GM23338 (cell line): Measurements from ENCODE around the gene BAIAP2. TPM values are rescaled to one million over a fixed set of nuclear protein-coding genes. Genes with fewer than 3 reads are reported as not detected.

Source experiments
- ATAC-seq: fragments of 200-7000 bp; cut with Tn5 transposase; 3 replicates; pipeline ENCODE4 v1.9.1; 2020
- DNase-seq: peaks from one replicate; pipeline ENCODE4 v3.0.0-alpha.2; 2015; ENCODE audit warnings: low spot score
- H2AFZ ChIP-seq: fragments of 200-600 bp; sonication (generic); 2 replicates; pipeline ENCODE4 v1.8.0; 2016; ENCODE audit warnings: antibody characterized with exemption, mild to moderate bottlenecking, moderate library complexity
- H3F3A ChIP-seq: fragments of 200-600 bp; sonication (generic); replicated peaks from 2 replicates; pipeline ENCODE4 v1.8.0; 2017; ENCODE audit warnings: antibody characterized with exemption, mixed run types, low read depth
- H3K27ac ChIP-seq: fragments of 200-600 bp; sonication (generic); 2 replicates; pipeline ENCODE4 v1.6.1; 2016; ENCODE audit warnings: low read depth
- H3K27me3 ChIP-seq: fragments of 200-600 bp; sonication (generic); 2 replicates; pipeline ENCODE4 v1.8.0; 2016; ENCODE audit warnings: mild to moderate bottlenecking, mixed run types, moderate library complexity; ENCODE audit not compliant: insufficient read depth
- H3K36me3 ChIP-seq: fragments of 200-600 bp; sonication (generic); 2 replicates; pipeline ENCODE4 v1.8.0; 2016; ENCODE audit warnings: mild to moderate bottlenecking; ENCODE audit not compliant: insufficient read depth
- H3K4me1 ChIP-seq: fragments of 200-600 bp; sonication (generic); 2 replicates; pipeline ENCODE4 v1.8.0; 2016; ENCODE audit warnings: mild to moderate bottlenecking, moderate library complexity; ENCODE audit not compliant: insufficient read depth
- H3K4me2 ChIP-seq: fragments of 200-600 bp; sonication (generic); 2 replicates; pipeline ENCODE4 v1.7.1; 2017; ENCODE audit warnings: mixed run types
- H3K4me3 ChIP-seq: fragments of 200-600 bp; sonication (generic); 2 replicates; pipeline ENCODE4 v1.6.1; 2016; ENCODE audit warnings: mixed run types
- H3K79me2 ChIP-seq: fragments of 200-600 bp; sonication (generic); replicated peaks from 2 replicates; pipeline ENCODE4 v1.8.0; 2017; ENCODE audit warnings: mild to moderate bottlenecking; ENCODE audit not compliant: insufficient read depth
- H3K9me2 ChIP-seq: fragments of 200-600 bp; sonication (generic); 2 replicates; pipeline ENCODE4 v1.8.0; 2017; ENCODE audit not compliant: insufficient read depth
- H4K20me1 ChIP-seq: fragments of 200-600 bp; sonication (generic); replicated peaks from 2 replicates; pipeline ENCODE4 v1.8.0; 2017; ENCODE audit warnings: mild to moderate bottlenecking; ENCODE audit not compliant: insufficient read depth
- H3K27ac Mint-ChIP-seq: 2 replicates; pipeline ENCODE4 v1.8.0; 2020; ENCODE audit warnings: inconsistent platforms, mild to moderate bottlenecking, moderate library complexity, mixed read lengths
- H3K27me3 Mint-ChIP-seq: 3 replicates; pipeline ENCODE4 v1.8.0; 2022; ENCODE audit warnings: low read depth, mild to moderate bottlenecking, moderate library complexity, mixed read lengths, inconsistent platforms; ENCODE audit not compliant: insufficient read depth, poor library complexity
- H3K36me3 Mint-ChIP-seq: 3 replicates; pipeline ENCODE4 v1.8.0; 2021; ENCODE audit warnings: low read depth, mild to moderate bottlenecking, inconsistent platforms, moderate library complexity, mixed read lengths
- H3K4me1 Mint-ChIP-seq: 3 replicates; pipeline ENCODE4 v1.8.0; 2020; ENCODE audit warnings: mild to moderate bottlenecking, inconsistent platforms, mixed read lengths
- H3K4me3 Mint-ChIP-seq: 3 replicates; pipeline ENCODE4 v1.8.0; 2021; ENCODE audit warnings: moderate library complexity, mild to moderate bottlenecking, inconsistent platforms, mixed read lengths
- H3K9me3 Mint-ChIP-seq: 3 replicates; pipeline ENCODE4 v1.8.0; 2020; ENCODE audit warnings: moderate library complexity, mild to moderate bottlenecking, inconsistent platforms, mixed read lengths
- CREB1 ChIP-seq: fragments of 250-450 bp; sonication (Bioruptor Pico); IDR thresholded peaks from 2 replicates; pipeline ENCODE4 v1.5.0; 2020; ENCODE audit warnings: low read depth, mild to moderate bottlenecking, moderate library complexity
- CTCF ChIP-seq, 2 experiments: fragments of 200-600 bp in 1 of 2; sonication (generic) in 1 of 2; conservative IDR thresholded peaks; 2 replicates each; pipeline versions ENCODE4 v1.5.1 to v1.6.1; 2016 to 2017; ENCODE audit warnings: antibody characterized with exemption in 2 of 2, low read depth in 2 of 2, mild to moderate bottlenecking in 2 of 2, moderate library complexity in 1 of 2
- ETS1 ChIP-seq: IDR thresholded peaks from 2 replicates; pipeline ENCODE4 v1.6.1; 2016; ENCODE audit warnings: antibody characterized with exemption
- EZH2 ChIP-seq: fragments of 200-600 bp; sonication (generic); IDR thresholded peaks from one replicate; pipeline ENCODE4 v1.8.0; 2017; ENCODE audit warnings: antibody characterized with exemption, mild to moderate bottlenecking, low read depth; ENCODE audit not compliant: unreplicated experiment
- EZH2phosphoT487 ChIP-seq: fragments of 200-600 bp; sonication (generic); IDR thresholded peaks from one replicate; pipeline ENCODE4 v1.8.1; 2018; ENCODE audit warnings: antibody characterized with exemption; ENCODE audit not compliant: unreplicated experiment
- JUNB ChIP-seq: IDR thresholded peaks from one replicate; pipeline ENCODE4 v1.6.1; 2016; ENCODE audit warnings: antibody characterized with exemption; ENCODE audit not compliant: unreplicated experiment
- NANOG ChIP-seq: IDR thresholded peaks from 2 replicates; pipeline ENCODE4 v1.6.1; 2016; ENCODE audit warnings: antibody characterized with exemption, borderline replicate concordance
- POLR2AphosphoS5 ChIP-seq: IDR thresholded peaks from 2 replicates; pipeline ENCODE4 v1.6.1; 2016; ENCODE audit warnings: antibody characterized with exemption, low read depth
- REST ChIP-seq: IDR thresholded peaks from one replicate; pipeline ENCODE4 v1.6.1; 2018; ENCODE audit warnings: antibody characterized with exemption; ENCODE audit not compliant: unreplicated experiment
- STAT1 ChIP-seq: IDR thresholded peaks from one replicate; pipeline ENCODE4 v1.6.1; 2016; ENCODE audit warnings: antibody characterized with exemption; ENCODE audit not compliant: unreplicated experiment
- ZNF114 ChIP-seq: fragments of 250-450 bp; sonication (Bioruptor Pico); IDR thresholded peaks from 2 replicates; pipeline ENCODE4 v1.5.0; 2020; ENCODE audit warnings: mild to moderate bottlenecking, moderate library complexity
- ZNF331 ChIP-seq: fragments of 250-450 bp; sonication (Bioruptor Pico); IDR thresholded peaks from 2 replicates; pipeline ENCODE4 v1.5.0; 2020; ENCODE audit warnings: low read depth, mild to moderate bottlenecking, moderate library complexity
- ZNF462 ChIP-seq: fragments of 250-450 bp; sonication (Bioruptor Pico); IDR thresholded peaks from 2 replicates; pipeline ENCODE4 v1.5.0; 2020; ENCODE audit warnings: mild to moderate bottlenecking, moderate library complexity
- polyA plus RNA-seq: library from polyadenylated mRNA; unstranded; fragments of >200 nt; fragmentation: Nextera tagmentation; extraction: Ambion mirVana; gene quantifications from 2 replicates; pipeline ENCODE4 v1.2.1, GENCODE V29; 2016
- total RNA-seq: library from RNA; depleted of rRNA; stranded (reverse); fragments of >200 nt; shearing (Covaris generic); gene quantifications from 2 replicates; pipeline ENCODE4 v1.2.3, GENCODE V29; 2014

Gene BAIAP2
- total and polyA plus RNA-seq, 2 experiments from 2014 or later, result 21.7 to 22.7 TPM

- DNase-seq, result no peak
- no peak overlapping the region for H3K27ac ChIP-seq
- Mint-ChIP-seq H3K27me3 (peaks cover 8% of the 10 kb centered on the region), H3K27ac (no peak overlapping the region), H3K36me3 (no peaks in the 10 kb centered on the region), H3K4me3 (no peak overlapping the region), H3K4me1 (no peaks in the 10 kb centered on the region), H3K9me3 (no peaks in the 10 kb centered on the region)
- H3F3A ChIP-seq, result no peaks in the 10 kb centered on the region
- H4K20me1 ChIP-seq, result no peaks in the 10 kb centered on the region
- no peak overlapping the region for H3K4me2 ChIP-seq
- H3K4me1 ChIP-seq, result no peaks in the 10 kb centered on the region
- H3K79me2 ChIP-seq, result no peaks in the 10 kb centered on the region
- no peaks in the 10 kb centered on the region for H3K9me2 ChIP-seq
- TF ChIP-seq POLR2AphosphoS5 (no peak), EZH2 (no peak), ETS1 (no peak), CREB1 (no peak), CTCF (conservative IDR thresholded peaks at IDR 0.05; ENCODE audit: low read depth in 2 of 2) (no peak), ZNF462 (CRISPR knock-in tag) (no peak), NANOG (no peak), EZH2phosphoT487 (no peak), JUNB (no peak), ZNF114 (CRISPR knock-in tag) (no peak), STAT1 (no peak), REST (no peak), ZNF331 (no peak)
- H2AFZ ChIP-seq, result no peak overlapping the region
- peak; percentile 12; the same call in 2 of the 3 replicates for ATAC-seq
- H3K36me3 ChIP-seq, result no peaks in the 10 kb centered on the region
- H3K27me3 ChIP-seq, result no peaks in the 10 kb centered on the region
- no peak overlapping the region for H3K4me3 ChIP-seq
These were observed 75.6 kb downstream of the BAIAP2 start for GRCh38 chr17:81110488-81111040.
